HG03469 (cell line): ENCODE data around the gene DOCK4.

Source experiments
- ATAC-seq: cut with Tn5 transposase; IDR thresholded peaks from one replicate; pipeline ENCODE4 v1.9.1; 2021; ENCODE audit warnings: mild to moderate bottlenecking, moderate library complexity, moderate number of reproducible peaks; ENCODE audit not compliant: unreplicated experiment

DOCK4 gene

DNA sequence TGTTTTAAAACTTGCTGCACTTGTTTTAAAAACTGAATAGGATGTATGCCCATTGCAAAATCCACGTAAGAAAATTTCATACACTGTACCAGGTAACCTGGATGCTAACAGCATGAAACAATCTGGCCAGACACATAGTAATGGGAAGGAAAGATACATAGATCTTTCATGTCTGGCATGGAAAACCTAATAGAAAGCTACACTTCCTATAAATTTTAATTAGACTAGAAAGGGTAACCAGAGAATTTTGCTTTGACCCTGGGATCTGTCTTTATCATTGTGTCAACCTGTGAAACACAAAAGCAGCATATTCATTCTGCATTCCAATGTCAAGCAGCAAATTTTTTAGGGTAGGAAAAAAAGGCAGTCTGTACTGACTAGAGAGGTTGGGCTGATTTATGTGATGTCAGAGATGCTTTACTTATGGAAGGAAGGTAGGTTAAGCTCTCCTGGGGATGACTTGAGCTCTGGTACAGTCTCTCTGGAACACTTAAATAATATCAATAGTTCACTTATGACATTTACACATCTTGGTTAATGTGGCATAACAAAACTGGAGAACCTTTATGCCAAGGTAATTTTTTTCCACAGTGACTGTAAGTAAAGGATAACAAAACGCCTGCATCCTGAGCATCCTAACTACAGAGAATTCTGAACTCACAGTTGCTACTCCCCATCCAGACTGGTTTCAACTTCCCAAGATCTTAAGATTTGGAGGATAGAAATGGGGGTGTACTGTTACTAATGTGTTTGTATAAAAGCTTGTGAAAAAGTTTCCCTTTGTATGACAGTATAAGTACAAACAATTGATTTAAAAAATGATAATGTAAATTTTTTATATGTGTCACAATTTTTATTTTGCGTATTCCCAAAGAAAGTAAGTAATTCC is 44.7 kb downstream of the DOCK4 start:
- ATAC-seq = no peak

DNA sequence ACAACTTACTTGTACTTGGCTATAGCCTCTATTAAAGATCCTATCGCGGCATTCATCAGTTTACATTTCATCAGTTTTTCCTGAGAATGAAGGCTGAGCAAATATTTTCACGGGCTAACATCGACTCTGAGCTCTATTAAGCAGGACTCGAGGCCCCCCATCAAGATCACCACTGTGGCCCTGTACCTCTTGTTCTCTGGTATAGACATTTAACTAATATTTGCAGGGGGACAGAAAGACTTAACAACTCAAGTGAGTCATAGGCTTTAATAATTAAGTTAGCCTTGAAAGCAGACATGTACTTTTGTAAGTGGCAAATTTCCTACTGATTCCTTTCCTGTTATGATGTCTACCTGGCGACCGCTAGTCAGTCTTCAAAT is 45.4 kb downstream of the DOCK4 start:
- ATAC-seq = no peak

DNA sequence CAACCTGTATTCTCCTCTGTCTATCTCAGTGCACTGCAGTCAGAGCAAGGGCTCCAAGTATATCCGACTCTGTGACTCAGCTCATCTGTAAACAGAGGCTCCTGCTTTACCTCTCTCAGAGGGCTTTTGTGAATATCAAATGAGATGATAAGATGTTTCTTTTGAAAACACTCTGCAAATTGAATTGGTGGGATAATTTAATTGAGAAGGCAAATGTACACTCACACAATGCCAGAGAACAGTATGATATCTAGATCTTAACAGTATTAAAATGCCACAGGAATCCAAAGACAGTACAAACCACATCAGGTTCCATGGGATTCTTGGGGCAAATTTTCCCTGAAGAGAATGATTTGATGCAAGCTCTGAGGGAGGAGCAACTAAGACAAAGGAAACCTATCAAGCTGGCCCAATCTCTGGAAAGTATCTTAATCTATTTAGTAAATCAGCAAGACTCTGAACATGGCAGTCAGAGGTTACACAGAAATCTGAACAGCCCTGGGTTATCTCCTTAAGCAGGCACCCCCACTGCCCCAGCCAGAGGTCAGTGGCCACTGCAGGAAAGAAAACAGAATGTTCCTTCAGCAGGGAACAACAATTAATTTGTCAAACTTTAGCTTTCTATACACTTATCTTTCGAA is 45.9 kb downstream of the DOCK4 start:
- no peak for ATAC-seq

DNA sequence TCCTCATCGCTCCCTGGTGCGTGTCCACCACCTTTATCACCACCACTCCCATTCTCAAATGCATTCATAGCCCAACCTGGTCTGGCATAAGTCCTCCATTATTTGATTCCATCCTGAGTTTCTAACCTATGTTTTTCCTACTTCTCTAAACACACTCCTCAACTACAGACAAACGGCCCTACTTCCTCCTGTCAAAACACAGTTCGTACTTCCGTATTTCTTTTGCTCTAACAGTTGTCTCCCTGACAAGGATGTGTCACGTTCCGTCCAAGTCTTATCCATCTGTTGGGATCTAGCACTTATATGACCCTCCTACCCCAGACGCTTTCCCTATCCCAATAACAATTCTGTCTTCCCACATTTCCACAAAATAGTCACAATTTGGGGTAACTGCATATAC is 46.8 kb downstream of the DOCK4 start:
- ATAC-seq = no peak

DNA sequence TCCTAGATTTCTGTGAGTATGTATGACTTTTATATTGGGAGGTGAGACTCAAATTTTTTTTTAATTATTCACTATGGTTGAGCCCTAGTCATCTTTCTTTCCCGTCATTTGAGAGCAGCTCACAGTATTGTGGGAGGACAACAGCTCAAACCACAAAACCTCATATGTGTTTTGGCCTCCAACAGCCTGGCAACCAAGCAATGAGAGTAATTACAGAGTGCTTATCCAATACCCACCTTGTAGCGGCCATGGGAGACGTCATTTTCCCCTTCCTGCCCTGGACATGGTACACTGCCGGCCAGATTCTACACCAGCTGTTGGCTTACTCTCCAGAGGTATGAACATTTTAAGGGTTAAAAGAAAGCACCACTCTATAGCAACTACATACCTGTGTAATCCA is 49.1 kb downstream of the DOCK4 start:
- ATAC-seq = no peak

DNA sequence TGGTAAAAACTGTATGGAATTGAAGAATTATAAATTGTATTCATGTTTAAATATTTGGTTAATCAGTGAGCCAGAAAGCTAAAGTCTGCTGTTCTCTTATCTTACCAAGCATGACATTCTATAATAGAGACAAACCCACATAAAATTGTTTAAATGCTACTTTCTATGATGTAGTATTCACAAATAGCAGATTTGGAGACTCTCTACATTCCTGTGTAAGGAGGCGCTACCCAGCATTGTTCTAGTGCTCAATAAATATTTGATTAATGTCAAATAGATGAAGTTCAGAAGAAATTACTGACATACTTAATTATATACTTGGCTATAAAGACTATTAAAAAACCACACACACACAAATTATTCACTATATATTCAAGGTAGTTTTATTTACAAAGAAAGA is 49.8 kb downstream of the DOCK4 start:
- ATAC-seq = no peak

DNA sequence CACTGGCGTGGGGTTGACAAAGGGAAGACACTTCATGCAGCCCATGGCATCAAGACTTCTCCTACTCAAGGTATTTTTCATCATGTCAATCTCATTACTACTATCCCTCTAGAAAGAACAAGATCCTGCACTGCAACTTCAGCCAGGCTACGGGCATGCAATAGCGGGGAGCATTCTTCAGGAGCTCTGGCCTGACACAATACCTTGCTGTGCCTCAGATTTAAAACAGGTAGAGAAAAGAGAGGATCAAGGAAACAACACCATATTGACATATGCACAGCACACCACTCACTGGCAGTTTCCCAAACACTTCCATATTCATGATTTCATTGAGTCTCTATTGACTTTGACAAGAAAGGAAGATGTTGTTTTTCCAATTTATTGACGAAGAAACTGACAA is 51.5 kb downstream of the DOCK4 start:
- ATAC-seq = no peak

DNA sequence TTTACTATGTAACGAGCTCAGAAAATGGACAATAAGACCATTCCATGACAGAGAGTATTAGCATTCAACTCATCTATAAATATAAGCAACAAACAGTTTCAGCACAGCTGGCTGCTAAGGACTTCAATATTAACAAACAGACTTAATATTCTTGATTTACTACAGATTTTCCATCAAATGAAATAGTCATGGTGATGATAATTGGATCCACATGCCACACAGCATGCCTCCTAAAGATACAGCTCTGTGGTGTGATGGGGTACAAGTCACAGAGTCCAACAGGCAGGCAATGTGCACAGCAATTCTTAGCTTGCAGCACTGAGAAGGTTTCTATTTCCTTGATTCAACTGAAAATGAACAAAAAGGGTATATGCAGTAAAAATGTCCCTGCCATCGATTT is 54.0 kb downstream of the DOCK4 start:
- ATAC-seq = no peak

DNA sequence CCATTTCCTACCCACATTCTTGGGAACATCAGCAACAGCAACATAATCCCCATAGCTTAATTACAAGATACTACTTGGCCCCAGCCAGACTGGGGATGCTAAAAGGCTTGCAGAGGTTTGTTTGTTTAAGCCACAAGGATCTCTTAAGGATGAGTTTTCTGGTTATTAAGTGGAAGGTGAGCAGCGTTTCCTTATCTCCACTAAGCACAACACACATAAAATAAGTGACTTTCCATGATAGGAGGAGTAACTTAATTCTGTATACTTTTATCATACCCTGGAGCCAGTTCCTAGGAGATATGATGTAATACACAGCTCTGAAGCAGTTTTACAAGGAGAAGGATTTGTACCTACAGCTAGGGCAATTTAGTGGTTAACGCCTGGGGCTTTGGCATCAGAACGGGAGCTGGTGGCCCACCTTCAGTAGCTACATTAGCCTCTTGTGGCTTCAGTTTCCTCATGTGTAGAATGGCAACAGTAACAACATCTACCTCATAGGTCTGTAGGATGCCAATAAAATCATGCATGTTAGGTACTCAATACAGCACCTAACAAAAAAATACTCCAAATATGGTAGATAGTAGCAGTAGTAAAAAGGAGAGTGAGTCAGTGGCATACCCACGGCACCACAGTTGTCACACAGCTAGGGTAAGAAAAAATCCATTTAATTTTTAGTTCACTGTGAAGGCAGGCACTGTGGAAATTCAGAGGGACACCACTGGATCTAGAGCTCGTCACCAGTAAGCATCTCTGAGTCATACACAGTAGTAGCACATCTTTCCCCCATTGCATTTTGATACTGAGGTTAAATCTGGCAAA is 55.2 kb downstream of the DOCK4 start:
- ATAC-seq = no peak

DNA sequence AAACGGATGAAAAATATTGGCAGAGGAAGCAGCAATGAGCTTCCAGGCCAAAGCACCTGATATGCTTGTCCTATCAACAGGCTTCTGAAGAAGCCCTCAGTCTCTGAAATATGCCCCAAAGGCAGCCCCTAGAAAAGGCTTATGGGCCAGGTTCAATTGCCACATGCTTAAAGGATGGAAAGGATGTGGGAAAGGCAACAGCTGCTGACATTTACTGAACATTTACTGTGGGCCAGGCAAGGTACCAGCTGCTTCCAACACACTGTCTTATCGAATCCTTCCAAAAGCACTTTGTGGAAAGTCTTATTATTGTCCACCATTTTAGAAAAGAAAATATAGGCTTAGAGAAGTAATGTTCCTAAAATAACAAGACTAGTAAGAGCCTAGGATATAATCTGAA is 56.5 kb downstream of the DOCK4 start:
- ATAC-seq = no peak

DNA sequence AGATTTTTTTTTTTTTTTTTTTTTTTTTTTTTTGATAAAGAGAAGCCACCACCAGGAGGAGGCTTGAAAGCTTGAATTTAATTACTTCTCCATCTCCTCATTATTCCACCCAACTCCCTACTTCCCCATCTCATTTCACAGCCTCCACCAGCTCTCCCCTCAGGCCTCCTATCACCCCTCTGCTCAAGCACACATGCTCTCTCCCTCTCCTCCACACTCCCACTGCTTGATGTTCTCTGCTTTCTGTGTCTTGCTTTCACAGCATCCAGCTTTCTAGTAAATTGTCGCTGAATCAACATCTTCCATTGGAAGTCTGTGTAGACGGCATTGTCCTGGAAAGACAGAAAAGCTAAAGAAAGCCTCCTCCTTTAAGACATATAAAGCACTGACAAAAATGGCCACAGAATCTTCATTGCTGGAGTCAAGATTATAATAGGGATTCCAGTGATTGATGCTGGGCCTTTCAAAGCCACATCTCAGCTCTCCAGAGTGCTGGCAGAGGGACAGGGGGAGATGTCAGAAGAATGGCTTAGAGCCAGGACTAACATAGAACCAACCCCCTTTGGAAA is 58.3 kb downstream of the DOCK4 start:
- ATAC-seq = no peak

DNA sequence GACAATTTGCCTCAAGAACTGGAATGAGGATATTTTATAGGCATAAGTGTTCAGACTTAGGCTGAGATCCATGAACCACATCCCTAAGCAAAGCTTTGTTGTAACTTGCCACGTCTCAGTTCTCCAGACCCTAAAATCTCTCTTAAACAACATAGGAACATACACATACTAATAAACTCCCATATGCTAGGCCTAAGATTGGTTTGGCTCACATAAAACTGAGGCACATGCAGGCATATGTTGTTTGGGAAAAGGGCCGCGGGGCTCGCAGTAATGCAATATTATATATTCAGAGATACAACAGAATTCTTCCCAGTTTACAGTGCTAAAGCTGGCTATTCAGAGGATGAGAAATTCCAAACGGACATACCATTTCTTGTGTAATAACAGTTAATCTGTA is 61.0 kb downstream of the DOCK4 start:
- no peak for ATAC-seq

DNA sequence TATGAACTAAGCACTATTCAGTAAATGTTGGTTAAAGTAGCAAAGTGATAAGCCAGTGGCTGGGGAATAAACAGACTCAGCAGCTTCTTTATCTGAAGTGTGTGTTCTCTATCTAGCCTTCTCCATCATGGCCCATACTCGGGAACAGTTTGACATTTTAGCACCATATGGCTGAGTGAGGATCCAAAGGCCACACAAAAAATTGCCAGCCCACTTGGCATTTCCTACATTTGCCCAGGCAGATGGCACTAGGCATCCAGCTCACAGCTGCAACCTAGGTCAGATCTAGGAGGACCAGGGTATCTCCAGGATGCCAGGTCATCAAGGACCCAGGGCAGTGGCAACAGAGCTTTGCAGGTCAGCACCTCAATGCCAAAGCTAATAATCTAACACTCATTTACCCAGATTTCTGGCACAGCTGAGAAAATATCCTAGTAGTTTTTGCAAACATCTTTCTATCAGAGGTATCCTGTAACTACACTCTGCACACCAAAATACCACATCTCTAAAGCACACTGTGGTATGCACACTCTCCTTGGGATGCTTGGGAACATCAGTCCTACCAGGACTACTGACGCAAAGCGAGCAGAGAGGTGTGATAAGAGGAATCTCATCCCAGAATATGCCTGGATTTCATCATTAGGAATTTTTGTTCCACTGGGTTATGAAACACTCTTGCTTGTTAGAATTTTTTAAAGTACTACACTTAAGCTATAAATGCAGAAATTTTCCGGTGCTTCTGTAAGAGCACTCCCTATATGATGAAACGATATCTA is 61.7 kb downstream of the DOCK4 start:
- ATAC-seq = no peak

DNA sequence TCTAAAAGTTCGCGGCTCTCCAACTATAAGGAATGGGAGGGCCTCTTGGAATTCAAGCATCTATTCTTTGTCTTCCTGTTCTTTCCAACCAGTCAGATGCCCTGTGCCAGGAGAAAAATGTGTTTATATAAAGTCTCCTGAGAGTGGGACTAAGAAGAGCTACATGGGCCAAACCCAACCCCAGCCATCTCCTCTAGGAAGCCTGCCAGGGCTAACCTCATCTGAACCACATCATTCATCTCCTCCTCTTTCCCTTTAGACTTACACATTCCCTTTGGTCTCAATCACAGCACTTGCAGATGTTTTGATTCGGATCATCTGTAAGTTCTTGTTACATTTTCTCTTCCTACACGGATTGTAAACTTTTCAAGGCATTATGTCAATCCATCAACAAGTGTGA is 62.6 kb downstream of the DOCK4 start:
- ATAC-seq = no peak

DNA sequence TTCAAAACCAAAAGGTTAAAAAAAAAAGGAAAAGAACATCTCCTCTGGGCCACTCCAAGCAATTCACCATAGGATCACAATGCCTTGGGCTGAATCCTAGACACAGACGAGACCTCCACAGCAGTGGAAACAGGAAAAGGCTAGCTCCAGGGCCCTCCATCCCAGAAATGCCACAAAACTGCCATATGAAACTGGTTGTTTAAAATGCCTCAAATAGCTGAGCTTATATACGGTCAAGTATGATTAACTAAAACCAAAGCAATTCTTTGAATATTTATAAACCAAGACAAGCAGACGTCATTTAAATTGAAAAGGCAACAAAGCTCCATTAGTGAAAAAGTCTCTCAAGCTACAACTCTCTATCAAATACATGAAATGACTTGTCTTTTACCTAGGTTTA is 63.1 kb downstream of the DOCK4 start:
- no peak for ATAC-seq

DNA sequence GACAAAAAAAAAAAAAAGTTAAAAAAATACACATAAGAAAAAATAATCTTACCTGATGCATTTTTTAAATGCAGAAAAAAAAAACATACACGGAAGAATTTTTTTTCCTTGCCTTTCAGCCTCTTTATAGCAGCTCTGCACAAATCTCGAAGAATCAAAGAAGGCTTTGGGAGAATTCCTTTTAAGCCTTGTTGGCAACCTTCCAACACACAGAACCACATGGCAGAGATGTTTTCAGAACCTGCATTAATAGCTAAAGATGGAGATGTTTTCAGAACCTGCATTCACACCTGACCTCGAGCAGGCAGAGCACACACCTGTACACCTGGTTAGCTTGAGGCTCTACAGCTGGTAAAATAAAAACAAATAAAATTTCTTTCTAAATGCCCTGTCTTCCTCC is 65.6 kb downstream of the DOCK4 start:
- no peak for ATAC-seq

DNA sequence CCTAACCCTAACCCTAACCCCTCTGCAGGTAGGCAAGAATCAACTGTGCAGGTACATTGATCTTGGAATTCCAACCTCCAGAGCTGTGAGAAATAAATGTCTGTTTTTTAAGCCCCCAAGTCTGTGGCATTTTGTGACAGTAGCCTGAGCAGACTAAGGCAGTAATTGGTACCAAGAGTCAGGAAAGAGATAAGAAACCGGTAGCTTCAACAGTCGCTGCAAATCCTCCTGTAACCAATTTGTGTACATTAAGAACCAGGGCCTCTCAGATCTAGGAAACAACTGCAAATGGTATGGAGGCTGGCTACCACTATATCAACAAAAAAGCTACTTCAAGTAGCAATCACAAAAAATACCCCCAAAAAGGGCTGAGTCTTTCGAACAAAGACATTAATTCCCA is 67.3 kb downstream of the DOCK4 start:
- no peak for ATAC-seq

DNA sequence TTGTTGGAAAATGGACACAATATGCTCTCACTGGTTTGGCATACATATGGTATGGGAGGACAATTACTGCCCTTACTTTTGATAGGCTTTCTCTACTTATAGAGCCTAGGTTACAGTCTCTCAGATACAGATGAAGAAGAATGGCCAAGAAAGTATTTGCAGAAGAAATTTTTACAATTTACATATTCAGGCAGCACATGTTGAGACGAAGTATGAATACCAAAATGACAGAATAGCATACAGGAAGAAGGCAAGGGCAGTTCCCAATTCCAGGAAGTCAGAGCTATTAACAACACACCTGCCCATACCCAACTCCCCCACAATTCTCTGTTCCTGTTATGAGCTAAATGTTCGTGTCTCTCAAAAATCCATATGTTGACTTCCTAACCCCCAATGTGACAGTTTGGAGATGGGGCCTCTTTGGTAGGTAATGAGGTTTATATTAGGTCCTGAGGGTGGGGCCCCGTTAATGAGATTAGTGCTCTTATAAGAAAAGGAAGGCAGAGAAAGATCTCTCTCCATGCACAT is 67.8 kb downstream of the DOCK4 start:
- no peak for ATAC-seq

DNA sequence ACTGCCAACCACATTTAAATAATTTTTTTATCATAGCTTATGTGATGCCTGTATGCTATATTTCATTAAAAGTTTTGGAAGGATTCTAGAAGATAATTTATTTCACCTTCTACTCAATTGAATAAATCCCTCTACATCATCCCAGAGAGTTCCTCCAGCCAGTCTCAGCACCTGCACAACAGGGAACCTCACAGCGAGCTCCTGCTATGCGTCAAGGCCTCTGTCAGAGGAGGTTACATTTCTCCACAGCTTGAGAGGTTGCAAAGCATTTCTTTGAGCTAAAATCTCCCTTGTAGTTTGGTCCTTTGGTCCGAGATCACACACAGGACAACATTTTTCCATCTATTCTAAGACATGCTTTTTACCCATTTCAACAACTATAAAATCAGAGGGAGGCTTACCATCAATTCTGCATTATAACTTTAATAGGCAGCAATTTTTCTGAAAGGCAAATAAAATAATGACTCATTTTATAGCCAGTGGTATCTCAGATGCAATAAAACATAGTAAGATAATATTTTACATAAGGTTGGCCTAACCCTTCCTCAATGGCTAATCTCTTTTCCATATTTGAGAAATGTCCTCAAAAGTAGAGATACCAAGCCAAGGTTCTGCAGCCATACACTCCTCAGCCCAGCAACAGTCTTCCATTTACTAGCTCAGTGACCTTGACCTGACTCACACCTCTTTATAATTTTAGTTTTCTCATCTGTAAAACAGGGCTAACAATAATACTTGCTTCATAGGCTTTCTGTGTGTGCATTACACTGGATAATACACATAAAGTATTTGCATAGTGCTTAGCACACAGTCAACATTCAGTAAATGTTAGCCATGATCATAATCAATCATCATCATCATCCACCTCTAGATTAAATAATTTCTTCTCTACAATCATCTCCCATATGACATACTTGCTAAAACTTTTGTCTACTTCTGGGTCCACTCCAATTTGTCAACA is 68.8 kb downstream of the DOCK4 start:
- ATAC-seq = no peak
